ENCODE data around the gene ACAD10. TPM values are rescaled to one million over a fixed set of nuclear protein-coding genes. Genes with fewer than 3 reads are reported as not detected.
"Not testable (repeated sequence)": the region's sequence is repeated elsewhere in the genome, so short reads cannot be mapped to it uniquely, and the experiment has no call there.

Gene ACAD10
- total RNA-seq, 2 donors from 2014 or later = 37.0 to 42.6 TPM

GRCh38 chr12:111677186-111677585, 8.7 kb upstream of the ACAD10 start:
- Histone ChIP-seq H3K4me3 (no peak overlapping the region), H3K27me3 (no peaks in the 10 kb centered on the region), H3K27ac (no peak overlapping the region), H3K9me3 (no peaks in the 10 kb centered on the region), H3K9ac (ENCODE audit: low read depth in 2 of 2, low read length in 2 of 2) (no peak overlapping the region), H3K4me1 (no peaks in the 10 kb centered on the region), H3K36me3 (peaks cover 39% of the 10 kb centered on the region)
- no peak for TF ChIP-seq CTCF (IDR thresholded peaks at IDR 0.05)
- no peak for DNase-seq
- intact Hi-C loops (cut with DNase I) = no loop called here

GRCh38 chr12:111684485-111685198, 1.2 kb upstream of the ACAD10 start:
- H3K9me3 ChIP-seq; intact Hi-C loops (cut with DNase I); H3K27ac ChIP-seq; DNase-seq; H3K27me3 ChIP-seq: not testable (repeated sequence)
- peak overlapping the region; percentile 89 to 90 for H3K9ac ChIP-seq (ENCODE audit: low read depth in 2 of 2, low read length in 2 of 2)
- H3K4me1 ChIP-seq = peaks cover 18% of the 10 kb centered on the region
- peaks cover 16% of the 10 kb centered on the region for H3K36me3 ChIP-seq
- H3K4me3 ChIP-seq = peak overlapping the region; percentile 84

- Histone ChIP-seq H3K4me3 (peak overlapping the region; percentile 84), H3K27ac (peak overlapping the region; percentile 90), H3K9ac (ENCODE audit: low read depth in 2 of 2, low read length in 2 of 2) (peak overlapping the region; percentile 89 to 90), H3K4me1 (peaks cover 18% of the 10 kb centered on the region), H3K36me3 (peaks cover 12% of the 10 kb centered on the region), H3K9me3 (no peaks in the 10 kb centered on the region), H3K27me3 (no peaks in the 10 kb centered on the region)
- no peak for TF ChIP-seq CTCF (IDR thresholded peaks at IDR 0.05)
- DNase-seq = peak; percentile 60
- intact Hi-C loops (cut with DNase I) = no loop called here
These were observed 487 bp upstream of the ACAD10 start for GRCh38 chr12:111685322-111685810.

GRCh38 chr12:111686574-111687105, 787 bp downstream of the ACAD10 start:
- no peaks in the 10 kb centered on the region for H3K9me3 ChIP-seq
- peak overlapping the region; percentile 89 to 90 for H3K9ac ChIP-seq (ENCODE audit: low read depth in 2 of 2, low read length in 2 of 2)
- H3K36me3 ChIP-seq = peaks cover 5% of the 10 kb centered on the region
- peak overlapping the region; percentile 84 for H3K4me3 ChIP-seq
- DNase-seq = no peak
- H3K27me3 ChIP-seq = no peaks in the 10 kb centered on the region
- H3K4me1 ChIP-seq = peaks cover 18% of the 10 kb centered on the region
- intact Hi-C loops (cut with DNase I) = no loop called here
- peak overlapping the region; percentile 90 for H3K27ac ChIP-seq
- TF ChIP-seq CTCF (IDR thresholded peaks at IDR 0.05) = no peak

GRCh38 chr12:111687255-111687654, 1.4 kb downstream of the ACAD10 start:
- DNase-seq = no peak
- intact Hi-C loops (cut with DNase I) = no loop called here
- H3K36me3 ChIP-seq = no peaks in the 10 kb centered on the region

More at GRCh38 chr12:111687255-111687654, 1.4 kb downstream of the ACAD10 start:
- Histone ChIP-seq H3K27me3 (no peaks in the 10 kb centered on the region), H3K9me3 (no peaks in the 10 kb centered on the region), H3K4me3 (peak overlapping the region; percentile 84), H3K27ac (no peak overlapping the region), H3K4me1 (peaks cover 18% of the 10 kb centered on the region), H3K9ac (ENCODE audit: low read depth in 2 of 2, low read length in 2 of 2) (no peak overlapping the region)
- TF ChIP-seq CTCF (IDR thresholded peaks at IDR 0.05) = no peak
